GM18867 (cell line): ENCODE data around the gene YY1AP1.
A peak's percentile ranks its signal among the peaks of the same experiment; 100 is the strongest.
"Not testable (repeated sequence)": the region's sequence is repeated elsewhere in the genome, so short reads cannot be mapped to it uniquely, and the experiment has no call there.

Source experiments
- ATAC-seq: cut with Tn5 transposase; IDR thresholded peaks from one replicate; pipeline ENCODE4 v1.9.1; 2021; ENCODE audit warnings: mild to moderate bottlenecking, moderate library complexity; ENCODE audit not compliant: unreplicated experiment

YY1AP1 gene

GRCh38 chr1:155695608-155696007 is 7.0 kb upstream of the YY1AP1 start:
- ATAC-seq: no peak

DNA sequence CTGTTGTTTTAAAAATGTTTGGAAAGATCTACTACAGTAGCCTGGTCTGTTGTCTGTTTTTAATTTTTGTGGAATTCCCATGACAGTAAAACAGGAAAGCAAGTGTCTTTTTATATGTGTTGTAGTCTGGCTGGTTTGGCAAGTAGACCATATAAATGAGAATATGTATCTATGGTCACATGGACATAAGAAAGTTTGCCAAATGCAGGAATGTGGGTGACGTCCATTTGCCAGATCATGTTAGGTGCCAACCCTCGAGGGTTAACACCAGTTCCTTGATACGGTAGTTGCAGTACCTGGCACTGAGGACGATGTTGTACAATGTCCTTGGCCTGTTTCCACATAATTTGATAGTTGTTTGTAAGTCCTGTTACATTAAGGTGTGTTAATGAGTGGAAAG is 6.5 kb upstream of the YY1AP1 start:
- no peak for ATAC-seq

DNA sequence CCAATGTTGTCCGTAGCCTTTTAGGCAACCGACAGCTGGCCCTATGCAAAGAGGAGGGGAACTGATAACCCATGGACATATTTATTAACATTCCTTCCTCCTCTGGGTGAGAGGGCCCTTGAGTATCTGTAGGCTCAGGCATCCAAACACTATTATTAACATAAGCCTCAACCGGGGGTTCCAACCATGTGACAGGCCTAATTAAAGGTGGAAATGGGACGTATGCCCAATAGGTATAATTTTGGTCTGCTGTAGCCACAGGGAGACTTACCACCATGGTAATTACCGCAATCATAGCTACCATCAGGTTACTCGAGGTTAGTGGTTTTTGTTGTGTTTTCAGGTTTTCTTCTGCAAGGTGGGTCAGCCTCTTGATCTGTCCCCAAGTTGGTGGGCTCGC is 5.6 kb upstream of the YY1AP1 start:
- no peak for ATAC-seq

- no peak for ATAC-seq
Measured at GRCh38 chr1:155691992-155692528, 3.5 kb upstream of the YY1AP1 start.

- not testable (repeated sequence) for ATAC-seq
Measured at GRCh38 chr1:155689081-155689607, 570 bp upstream of the YY1AP1 start, which contains the start of gene DAP3. TSS of gene DAP3 (plus strand) at chr1:155689091. CDS start at chr1:155709780, 20,689 bp downstream.

- ATAC-seq: peak; percentile 28
Measured at GRCh38 chr1:155687705-155688323, 760 bp downstream of the YY1AP1 start.

- ATAC-seq: no peak
Measured at GRCh38 chr1:155681776-155682175, 6.8 kb downstream of the YY1AP1 start.

DNA sequence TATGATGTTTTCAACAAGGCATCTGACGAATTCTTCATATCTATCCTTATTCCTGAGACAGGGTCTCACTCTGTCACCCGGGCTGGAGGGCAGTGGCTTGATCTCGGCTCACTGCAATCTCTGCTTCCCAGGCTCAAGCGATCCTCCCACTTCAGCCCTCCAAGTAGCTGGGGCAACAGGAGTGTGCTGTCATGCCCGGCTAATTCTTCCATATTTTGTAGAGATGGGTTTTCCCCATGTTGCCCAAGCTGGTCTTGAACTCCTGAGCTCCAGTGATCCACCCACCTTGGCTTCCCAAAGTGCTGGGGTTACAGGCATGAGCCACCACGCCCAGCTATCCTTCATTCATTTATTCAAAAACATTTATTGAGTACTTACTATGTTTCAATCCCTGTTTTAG is 8.0 kb downstream of the YY1AP1 start:
- no peak for ATAC-seq

GRCh38 chr1:155678992-155679391 is 9.6 kb downstream of the YY1AP1 start:
- not testable (repeated sequence) for ATAC-seq

GRCh38 chr1:155678027-155678426 is 10.5 kb downstream of the YY1AP1 start:
- no peak for ATAC-seq

- no peak for ATAC-seq
Measured at GRCh38 chr1:155673003-155673402, 15.6 kb downstream of the YY1AP1 start.

- no peak for ATAC-seq
Measured at GRCh38 chr1:155671750-155672149, 16.8 kb downstream of the YY1AP1 start.

DNA sequence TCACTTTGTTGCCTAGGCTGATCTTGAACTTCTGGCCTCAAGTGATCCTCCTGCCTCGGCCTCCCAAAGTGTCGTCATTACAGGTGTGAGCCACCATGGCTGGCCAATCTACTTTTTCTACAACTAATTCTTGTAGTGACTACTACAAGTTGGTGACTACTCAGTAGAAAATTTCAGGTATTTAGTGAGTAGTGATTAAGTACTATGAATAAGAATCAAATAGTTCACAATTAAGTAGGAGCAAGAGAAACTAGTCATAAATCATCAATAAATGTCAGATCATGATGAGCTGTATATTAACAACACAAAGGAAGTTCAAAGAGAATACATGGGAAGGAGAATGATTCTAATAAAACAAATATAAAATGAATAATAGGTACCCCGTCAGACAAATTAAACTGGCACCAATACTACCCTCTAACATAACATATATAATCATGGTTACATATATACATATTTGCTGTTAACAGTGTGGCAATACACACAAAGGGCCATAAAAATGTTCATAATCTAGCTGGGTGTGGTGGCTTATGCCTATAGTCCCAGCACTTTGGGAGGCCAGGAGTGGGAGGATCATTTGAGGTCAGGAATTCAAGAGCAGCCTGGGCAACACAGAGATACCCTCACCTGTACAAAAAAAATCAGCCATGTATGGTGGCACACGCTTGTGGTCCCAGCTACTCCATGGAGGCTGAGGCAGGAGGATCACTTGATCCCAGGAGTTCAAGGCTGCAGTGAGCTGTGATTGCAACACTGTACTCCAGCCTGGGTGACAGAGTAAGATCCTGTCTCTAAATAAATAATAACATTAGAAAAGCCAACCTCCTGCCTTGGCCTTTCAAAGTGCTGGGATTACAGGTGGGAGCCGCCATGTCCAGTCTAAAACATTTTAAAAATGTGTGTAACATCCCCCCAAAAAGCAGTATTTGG is 19.1 kb downstream of the YY1AP1 start:
- ATAC-seq: no peak

GRCh38 chr1:155661239-155661638 is 27.3 kb downstream of the YY1AP1 start:
- not testable (repeated sequence) for ATAC-seq

DNA sequence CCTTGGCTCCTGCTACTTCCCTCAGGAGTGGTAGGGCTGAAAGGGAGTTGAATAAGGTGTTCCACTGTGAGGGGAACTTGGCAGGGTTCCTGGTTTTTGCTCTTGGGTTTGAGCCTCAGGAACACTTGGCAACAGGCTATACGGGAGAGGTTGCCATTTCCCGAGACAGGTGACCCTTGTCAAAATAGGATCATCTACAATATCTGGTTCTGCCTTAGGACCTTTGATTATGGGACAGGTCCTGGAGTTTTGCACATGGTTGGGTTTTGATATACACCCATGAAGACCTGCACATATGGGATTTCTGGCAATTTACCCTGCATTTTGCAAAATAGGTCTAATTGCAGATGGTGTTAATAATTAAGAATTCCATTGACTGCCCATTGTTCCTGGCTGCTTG is 31.1 kb downstream of the YY1AP1 start:
- no peak for ATAC-seq

GRCh38 chr1:155652951-155653350 is 35.6 kb downstream of the YY1AP1 start:
- no peak for ATAC-seq

DNA sequence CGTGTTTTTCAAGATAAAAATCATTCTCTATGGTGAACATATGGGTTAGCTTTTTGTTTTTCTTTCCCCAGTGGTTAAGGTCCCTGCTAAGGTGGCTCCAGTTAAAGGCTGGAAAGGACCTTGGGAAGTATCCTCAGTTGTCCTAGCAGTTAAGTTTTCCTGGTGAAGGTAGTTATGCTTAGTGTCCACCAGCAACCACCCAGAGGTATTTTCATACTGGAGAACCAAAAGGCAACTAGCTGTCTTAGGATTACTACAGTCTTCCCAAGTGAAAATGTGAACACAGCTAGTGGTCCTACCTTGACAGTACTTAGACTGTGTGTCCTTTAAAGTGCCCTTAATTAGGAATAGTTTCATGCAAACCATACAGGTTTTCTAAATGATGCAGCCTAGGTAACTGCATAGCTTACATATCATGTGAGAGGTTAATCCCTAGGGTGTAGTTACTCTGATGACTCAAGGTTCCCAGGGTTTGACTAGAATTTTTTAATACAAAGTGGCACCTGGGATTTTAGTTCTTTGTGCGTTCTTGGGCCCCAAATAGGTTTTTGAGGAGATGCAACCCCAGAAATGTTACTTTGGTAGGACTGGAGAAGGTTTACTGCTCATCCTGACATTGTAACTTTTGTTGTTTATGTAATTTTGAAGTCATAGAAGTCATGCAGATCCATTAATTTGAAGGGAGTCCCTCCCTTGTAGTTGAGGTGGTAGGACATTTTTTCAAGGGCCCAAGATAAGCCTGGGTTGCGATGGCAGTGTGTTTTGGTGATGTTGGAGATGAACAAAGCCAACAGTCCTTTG is 36.5 kb downstream of the YY1AP1 start:
- no peak for ATAC-seq

- no peak for ATAC-seq
Measured at GRCh38 chr1:155650231-155650757, 38.3 kb downstream of the YY1AP1 start.

- ATAC-seq: no peak
Measured at GRCh38 chr1:155649676-155650075, 38.9 kb downstream of the YY1AP1 start.
